Right lung (tissue), 10 donors: ENCODE results near the gene GPR21. TPM values are rescaled to one million over a fixed set of nuclear protein-coding genes. Genes with fewer than 3 reads are reported as not detected.
A peak's percentile ranks its signal among the peaks of the same experiment; 100 is the strongest.

Source experiments
- DNase-seq, 2 donors: peaks; one replicate each; pipeline ENCODE4 v3.0.0-alpha.2; 2013
- long read RNA-seq, 8 donors: transcript quantifications; one replicate each; lab custom pipeline, GENCODE V29; 2026
- polyA plus RNA-seq, 5 donors: library from polyadenylated mRNA; unstranded; fragments of 120-200 nt; gene quantifications; one replicate each; pipeline versions ENCODE4 v1.2.1 to v1.2.3, GENCODE V29; 2013; ENCODE audit warnings: inconsistent platforms in 1 of 5, low replicate concordance in 1 of 5; ENCODE audit not compliant: insufficient read length in 5 of 5, insufficient read depth in 1 of 5

The GPR21 gene
- under 1 TPM in 4 of 5 donors, not detected in 1; 0.15 to 0.71 (median 0.36) TPM for polyA plus RNA-seq
- long read RNA-seq, donor 1, partial matches to known transcripts = 0 of 1 reads
- long read RNA-seq, donor 1, other reads (novel, unspliced or antisense) = 0 of 1 reads
- long read RNA-seq, donor 2 = 0 reads
- long read RNA-seq, donor 3 = 0 reads
- long read RNA-seq, donor 4 = 0 reads
- long read RNA-seq, donor 5 = 0 reads
- long read RNA-seq, donor 6 = 0 reads
- long read RNA-seq, donor 7 = 0 reads
- long read RNA-seq, donor 8 = 0 reads

- DNase-seq = no peak
Measured at GRCh38 chr9:123033352-123033751, at the start of gene GPR21. TSS of gene GPR21 (plus strand) at chr9:123033667. CDS start at chr9:123034567, 900 bp downstream.

- DNase-seq = no peak
Measured at GRCh38 chr9:122986010-122986409, 47.5 kb upstream of the GPR21 start.

- no peak for DNase-seq
Measured at GRCh38 chr9:122988141-122988540, 45.3 kb upstream of the GPR21 start.

GRCh38 chr9:122988920-122989621 lies 44.4 kb upstream of the GPR21 start:
- no peak for DNase-seq

- peak in 1 of 2 donors; percentile 12 for DNase-seq
Measured at GRCh38 chr9:122991370-122991830, 42.1 kb upstream of the GPR21 start.

GRCh38 chr9:122996586-122996985 lies 36.9 kb upstream of the GPR21 start:
- DNase-seq = no peak

- DNase-seq = no peak
Measured at GRCh38 chr9:122998448-122998847, 35.0 kb upstream of the GPR21 start.

GRCh38 chr9:123000371-123001068 lies 32.9 kb upstream of the GPR21 start:
- DNase-seq = no peak

- DNase-seq = no peak
Measured at GRCh38 chr9:123002754-123003153, 30.7 kb upstream of the GPR21 start.

- no peak for DNase-seq
Measured at GRCh38 chr9:123003466-123003865, 30.0 kb upstream of the GPR21 start.

- no peak for DNase-seq
Measured at GRCh38 chr9:123005964-123006363, 27.5 kb upstream of the GPR21 start.

GRCh38 chr9:123007269-123007668 lies 26.2 kb upstream of the GPR21 start:
- no peak for DNase-seq

- DNase-seq = no peak
Measured at GRCh38 chr9:123008909-123009308, 24.6 kb upstream of the GPR21 start.

- no peak for DNase-seq
Measured at GRCh38 chr9:123011380-123011779, 22.1 kb upstream of the GPR21 start.

GRCh38 chr9:123011878-123012528 lies 21.5 kb upstream of the GPR21 start:
- no peak for DNase-seq

GRCh38 chr9:123016631-123017030 lies 16.8 kb upstream of the GPR21 start:
- DNase-seq = no peak

- no peak for DNase-seq
Measured at GRCh38 chr9:123020796-123021195, 12.7 kb upstream of the GPR21 start.

GRCh38 chr9:123026425-123026824 lies 7.0 kb upstream of the GPR21 start:
- DNase-seq = no peak

- no peak for DNase-seq
Measured at GRCh38 chr9:123027517-123027916, 6.0 kb upstream of the GPR21 start.

GRCh38 chr9:123028136-123028535 lies 5.3 kb upstream of the GPR21 start:
- no peak for DNase-seq

GRCh38 chr9:123028973-123029372 lies 4.5 kb upstream of the GPR21 start:
- DNase-seq = no peak

GRCh38 chr9:123031963-123032362 lies 1.5 kb upstream of the GPR21 start:
- no peak for DNase-seq
